HEK293T (cell line): ENCODE measurements around the gene RIOK1.

Experiments
- BHLHE40 ChIP-seq: fragments of 450-650 bp; IDR thresholded peaks from 2 replicates; pipeline ENCODE4 v1.6.1; 2016; ENCODE audit warnings: mild to moderate bottlenecking, moderate library complexity, borderline replicate concordance
- CTBP1 ChIP-seq: fragments of 450-650 bp; IDR thresholded peaks from 2 replicates; pipeline ENCODE4 v1.6.1; 2016; ENCODE audit warnings: borderline replicate concordance
- ELF4 ChIP-seq: fragments of 450-650 bp; IDR thresholded peaks from 2 replicates; pipeline ENCODE4 v1.6.1; 2017; ENCODE audit warnings: antibody characterized with exemption
- FOXA1 ChIP-seq: fragments of 450-650 bp; IDR thresholded peaks from 2 replicates; pipeline ENCODE4 v1.6.1; 2016; ENCODE audit warnings: mild to moderate bottlenecking
- FOXM1 ChIP-seq: fragments of 450-650 bp; IDR thresholded peaks from 2 replicates; pipeline ENCODE4 v1.6.1; 2017; ENCODE audit warnings: mild to moderate bottlenecking, borderline replicate concordance
- NFRKB ChIP-seq: fragments of 450-650 bp; IDR thresholded peaks from 2 replicates; pipeline ENCODE4 v1.6.1; 2016; ENCODE audit warnings: mild to moderate bottlenecking, moderate library complexity
- SP1 ChIP-seq: fragments of 450-650 bp; IDR thresholded peaks from 2 replicates; pipeline ENCODE4 v1.6.1; 2017
- SUZ12 ChIP-seq: fragments of 450-650 bp; IDR thresholded peaks from 2 replicates; pipeline ENCODE4 v1.6.1; 2016; ENCODE audit warnings: mild to moderate bottlenecking
- TARDBP ChIP-seq: fragments of 450-650 bp; IDR thresholded peaks from 2 replicates; pipeline ENCODE4 v1.6.1; 2016
- ZNF384 ChIP-seq: fragments of 450-650 bp; IDR thresholded peaks from 2 replicates; pipeline ENCODE4 v1.6.1; 2016

- TF ChIP-seq NFRKB (no peak), SP1 (no peak), BHLHE40 (no peak), ELF4 (no peak), SUZ12 (no peak), TARDBP (no peak), ZNF384 (no peak), FOXA1 (no peak), FOXM1 (no peak), CTBP1 (no peak)
These were observed 42.2 kb downstream of the RIOK1 start for GRCh38 chr6:7431674-7432390.
